GM18507 (cell line): ENCODE data around the gene IRAK2.

Experiments used
- DNase-seq: peaks from one replicate; pipeline ENCODE4 v3.0.0; 2011; ENCODE audit warnings: low read depth; ENCODE audit not compliant: insufficient read length; ENCODE audit errors: extremely low spot score
- FAIRE-seq: peaks from 2 replicates; lab custom pipeline; 2011; peaks lifted over from hg19 to GRCh38; lab: Jason Lieb, UNC

The IRAK2 gene

GRCh38 chr3:10272977-10273376 lies 108.3 kb downstream of the IRAK2 start:
- FAIRE-seq (no peak), DNase-seq (no peak)

GRCh38 chr3:10273702-10274305 lies 109.1 kb downstream of the IRAK2 start:
- DNase-seq (no peak), FAIRE-seq (no peak)

- no peak for FAIRE-seq
- DNase-seq, result no peak
Observed at GRCh38 chr3:10274601-10275000, 109.9 kb downstream of the IRAK2 start.

DNA sequence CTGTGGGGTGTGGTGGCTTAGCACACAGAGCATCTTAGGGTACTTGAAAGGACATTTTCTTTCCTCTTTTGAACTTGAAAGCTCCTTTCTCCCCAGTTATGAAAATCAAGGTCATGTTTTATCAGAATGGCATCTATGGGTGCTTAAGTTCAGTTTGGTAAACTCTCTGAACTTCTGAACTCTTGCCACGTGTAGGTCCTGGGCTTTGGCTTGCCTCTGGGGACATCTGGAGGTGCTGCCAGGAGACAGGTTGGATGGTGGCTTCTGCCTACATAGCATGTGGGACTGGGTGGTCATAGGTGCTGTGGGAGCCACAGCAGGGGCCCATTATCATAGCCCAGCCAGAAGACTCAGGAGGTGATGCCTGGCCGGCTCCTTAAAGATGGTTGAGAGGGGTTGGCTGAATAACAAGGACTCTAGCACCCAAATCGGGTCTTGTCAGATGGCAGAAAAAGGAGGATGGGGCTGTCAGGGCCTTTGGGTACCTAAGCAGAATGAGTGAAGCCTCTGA lies 112.5 kb downstream of the IRAK2 start:
- FAIRE-seq (no peak), DNase-seq (no peak)

DNA sequence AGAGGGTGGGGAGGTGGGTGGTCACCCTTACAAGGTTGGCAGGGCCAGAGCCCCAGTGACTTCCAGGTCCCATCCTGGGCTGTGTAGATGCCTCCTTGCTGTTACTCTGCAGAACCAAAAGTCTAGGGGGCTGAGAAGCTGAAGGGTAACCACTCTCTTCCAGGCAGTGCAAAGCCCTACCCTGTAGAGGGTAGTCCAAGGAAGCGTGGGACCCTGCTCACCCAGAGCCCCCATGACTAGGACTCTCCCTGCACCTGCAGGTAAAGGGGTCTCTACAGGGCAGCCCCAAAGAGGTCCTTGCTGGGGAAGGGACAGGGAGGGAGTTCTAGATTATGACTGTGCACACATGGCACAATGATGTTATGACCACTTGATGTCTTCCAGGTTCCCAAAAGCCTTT lies 113.8 kb downstream of the IRAK2 start:
- DNase-seq (no peak), FAIRE-seq (no peak)

DNA sequence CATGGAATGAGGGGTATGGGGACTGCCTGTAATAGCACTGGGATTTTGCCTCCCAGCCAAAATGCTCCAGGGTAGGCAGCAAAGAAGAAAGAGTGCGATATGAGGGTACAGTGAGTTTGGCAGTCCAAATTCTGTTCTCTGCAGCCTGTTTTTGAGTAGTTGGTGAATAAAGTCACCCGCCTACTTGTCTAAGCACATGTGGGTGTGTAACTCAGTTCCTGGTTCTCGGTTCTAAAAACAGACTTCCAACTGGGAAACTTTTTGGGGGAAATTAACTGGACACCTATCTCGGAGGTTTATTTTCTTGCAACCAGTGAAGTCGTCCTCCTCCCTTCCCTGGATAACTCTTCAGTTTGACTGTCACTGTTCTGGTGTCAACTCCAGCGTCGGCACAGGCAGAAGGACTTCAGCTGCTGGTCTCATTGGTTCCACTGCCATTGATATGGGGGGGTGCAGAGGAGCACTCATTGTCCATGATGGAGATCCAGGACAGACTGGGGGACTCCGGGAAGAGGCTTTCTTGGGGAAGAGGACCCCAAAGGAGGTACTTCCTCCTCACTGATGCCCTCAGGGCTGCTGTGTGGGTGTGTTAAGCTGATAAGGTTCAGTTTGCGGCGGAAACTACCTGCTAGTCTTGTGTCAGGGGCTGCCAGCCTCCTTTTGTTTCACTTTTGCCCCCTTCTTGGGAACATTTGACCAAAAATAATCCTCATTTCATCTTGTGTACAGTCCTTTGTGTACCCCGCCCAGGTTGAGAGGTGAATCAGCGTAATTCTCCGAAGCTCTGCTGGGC lies 114.9 kb downstream of the IRAK2 start:
- no peak for FAIRE-seq

GRCh38 chr3:10280177-10280529 lies 115.4 kb downstream of the IRAK2 start:
- no peak for FAIRE-seq
- no peak for DNase-seq

More for the DNA sequence above, 114.9 kb downstream of the IRAK2 start:
- no peak for DNase-seq

DNA sequence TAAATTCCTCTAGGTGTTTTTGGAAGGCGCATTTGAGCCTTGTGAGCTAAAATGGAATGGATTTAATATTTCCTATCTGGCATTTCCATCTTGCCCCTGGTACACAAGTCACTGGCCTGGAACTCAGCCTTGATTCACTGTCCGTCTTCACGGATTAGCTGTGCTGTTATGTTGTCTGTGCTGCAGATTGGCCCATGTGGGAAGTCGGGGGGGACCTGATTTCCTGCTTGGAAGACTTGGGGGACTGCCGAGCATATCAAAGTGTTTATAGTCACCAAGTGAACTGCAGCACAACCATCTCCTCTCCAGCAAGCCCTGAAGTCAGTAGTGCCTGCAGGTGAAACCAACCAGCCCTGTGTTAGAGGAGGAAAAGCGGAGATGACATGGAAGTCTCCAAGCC lies 115.9 kb downstream of the IRAK2 start:
- no peak for FAIRE-seq

DNA sequence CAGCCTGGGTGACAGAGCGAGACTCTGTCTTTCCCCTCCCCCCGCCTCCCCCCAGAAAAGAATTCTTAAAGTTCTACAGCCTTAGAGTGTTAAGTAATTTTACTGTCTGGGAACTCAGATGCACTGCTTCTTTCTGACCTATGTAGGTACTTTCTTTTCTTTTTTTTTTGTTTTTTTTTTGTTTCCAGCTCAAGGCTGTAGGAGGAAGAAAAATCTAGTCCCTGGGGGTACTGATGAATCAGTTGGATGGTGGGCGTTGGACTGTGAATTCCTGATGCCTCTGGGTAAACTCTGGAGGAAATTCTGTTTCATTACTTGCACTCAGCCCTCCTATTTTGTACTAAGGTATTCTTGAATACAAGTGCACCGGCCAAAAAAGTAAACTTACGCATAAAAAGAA lies 117.2 kb downstream of the IRAK2 start:
- DNase-seq (no peak), FAIRE-seq (no peak)

More for the DNA sequence above, 115.9 kb downstream of the IRAK2 start:
- DNase-seq, result no peak

GRCh38 chr3:10283638-10284037 lies 118.9 kb downstream of the IRAK2 start:
- FAIRE-seq (no peak), DNase-seq (no peak)

GRCh38 chr3:10284496-10284895 lies 119.8 kb downstream of the IRAK2 start:
- FAIRE-seq, result no peak
- DNase-seq, result no peak

DNA sequence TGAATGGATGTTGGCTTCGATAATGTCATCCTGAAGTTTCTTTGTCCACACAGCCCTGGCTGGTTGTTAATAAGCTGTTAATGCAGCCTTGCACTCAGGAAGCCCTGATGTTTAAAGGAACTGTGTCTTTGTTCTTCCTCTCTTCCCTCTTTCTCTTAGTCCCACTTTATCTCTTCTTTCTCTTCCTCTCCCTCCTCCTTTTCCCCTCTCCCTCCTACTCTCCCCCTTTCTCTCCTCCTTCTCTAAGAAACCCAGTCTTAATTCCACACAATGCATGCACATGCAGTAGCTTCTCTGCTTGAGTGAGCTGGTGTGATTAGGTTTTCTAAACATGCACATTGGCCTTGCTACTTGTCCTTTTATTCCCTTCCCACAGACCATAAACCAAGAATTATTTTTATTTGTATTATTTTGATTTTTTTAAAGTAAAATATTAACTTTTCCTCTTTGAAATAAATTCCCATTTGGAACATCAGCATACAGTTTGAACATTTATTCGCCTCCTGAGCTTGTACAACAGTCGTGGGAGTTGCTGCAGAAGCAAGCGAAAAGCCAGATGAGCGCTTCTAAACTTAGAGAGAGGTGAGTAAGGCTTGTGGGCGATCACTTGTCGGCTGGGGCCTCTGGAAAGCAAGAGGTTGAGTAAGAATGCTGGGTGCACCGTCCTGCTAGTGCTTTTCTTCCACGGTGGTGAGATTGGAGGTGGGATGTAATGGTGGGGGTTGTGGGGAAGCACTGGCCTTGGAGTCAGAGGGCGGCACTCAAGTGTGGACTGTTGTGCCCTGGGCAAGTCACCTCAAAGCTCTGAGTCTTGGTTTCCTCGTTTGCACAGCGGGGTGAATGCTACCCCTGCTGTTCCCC lies 120.8 kb downstream of the IRAK2 start:
- DNase-seq, result no peak

GRCh38 chr3:10286133-10286524 lies 121.4 kb downstream of the IRAK2 start:
- DNase-seq, result no peak
- no peak for FAIRE-seq

More for the DNA sequence above, 120.8 kb downstream of the IRAK2 start:
- no peak for FAIRE-seq

- FAIRE-seq (no peak), DNase-seq (no peak)
Observed at GRCh38 chr3:10286596-10287295, 122.0 kb downstream of the IRAK2 start.

- DNase-seq (no peak), FAIRE-seq (no peak)
Observed at GRCh38 chr3:10287936-10288574, 123.3 kb downstream of the IRAK2 start.

DNA sequence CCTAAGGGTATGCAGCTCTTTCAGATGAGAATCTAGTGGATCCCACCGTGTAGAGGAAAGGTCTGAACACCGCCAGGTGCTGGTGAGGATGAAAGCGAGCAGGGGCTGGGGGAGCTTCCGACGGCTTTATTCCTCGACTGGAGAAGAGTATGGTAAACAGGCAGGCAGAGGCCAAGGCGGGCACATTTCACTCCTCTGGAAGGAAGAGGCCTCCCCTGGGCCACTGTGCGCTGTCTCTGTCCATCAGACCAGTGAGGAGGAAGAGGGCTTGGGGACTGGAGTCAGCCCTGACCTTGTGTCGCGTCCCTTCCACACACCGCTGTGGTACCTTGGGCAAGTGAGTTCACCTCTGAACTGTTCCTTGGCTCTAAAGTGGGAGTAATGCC lies 123.8 kb downstream of the IRAK2 start:
- DNase-seq, result no peak
- no peak for FAIRE-seq

GRCh38 chr3:10289077-10289476 lies 124.4 kb downstream of the IRAK2 start:
- DNase-seq (no peak), FAIRE-seq (no peak)

DNA sequence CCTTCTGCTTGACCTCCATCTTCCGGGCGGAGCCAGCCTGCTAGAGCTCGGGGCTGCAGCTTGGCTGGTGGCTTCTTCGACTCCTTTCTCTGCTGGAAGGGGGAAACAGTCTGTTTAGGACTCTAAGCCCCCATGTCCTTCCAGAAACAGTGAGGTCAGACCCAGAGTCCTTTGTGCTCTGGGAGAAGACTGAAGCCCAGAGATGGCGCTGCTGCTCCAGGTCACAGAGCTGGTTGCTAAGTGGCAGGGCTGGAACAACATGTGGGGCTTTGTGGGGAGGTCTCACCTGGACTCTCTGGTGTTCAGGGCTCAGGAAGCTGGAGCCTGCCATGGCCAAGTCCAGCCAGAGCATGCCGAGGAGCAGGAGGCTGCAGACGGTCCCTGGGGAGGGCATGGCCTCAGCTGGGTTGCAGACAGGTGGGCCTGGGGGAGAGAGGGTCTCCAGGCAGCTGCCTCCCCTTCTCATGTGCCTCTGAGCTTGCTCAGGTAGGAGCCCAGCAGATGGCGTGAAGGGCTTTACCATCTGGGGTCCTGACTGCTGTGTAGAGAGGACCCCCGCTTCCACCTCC lies 125.2 kb downstream of the IRAK2 start:
- DNase-seq (no peak), FAIRE-seq (no peak)
